HepG2 (cell line): Measurements from ENCODE around the gene TPGS1. TPM values are rescaled to one million over a fixed set of nuclear protein-coding genes. Genes with fewer than 3 reads are reported as not detected.

Source experiments
- AGO2 ChIP-seq: fragments of 200-400 bp; formaldehyde crosslinking; optimal IDR thresholded peaks from 2 replicates; pipeline ENCODE3; 2017; ENCODE audit warnings: mild to moderate bottlenecking, low read depth, low read length, moderate library complexity
- GATA4 ChIP-seq: sonication (generic); IDR thresholded peaks from 2 replicates; pipeline ENCODE4 v1.6.1; 2016; ENCODE audit warnings: antibody characterized with exemption, low read depth, borderline replicate concordance
- KDM2A ChIP-seq: sonication (generic); formaldehyde crosslinking; IDR thresholded peaks from 2 replicates; pipeline ENCODE4 v1.4.0; 2020; ENCODE audit warnings: low read depth, missing genetic modification reagents, borderline replicate concordance
- MEF2D ChIP-seq: sonication (generic); formaldehyde crosslinking; IDR thresholded peaks from 2 replicates; pipeline ENCODE4 v1.5.1; 2020; ENCODE audit warnings: mild to moderate bottlenecking, missing genetic modification reagents
- MYNN ChIP-seq: sonication (generic); formaldehyde crosslinking; IDR thresholded peaks from 2 replicates; pipeline ENCODE4 v1.4.0; 2020; ENCODE audit warnings: mild to moderate bottlenecking, low read depth, missing genetic modification reagents
- NONO ChIP-seq, 2 experiments: fragments of 450-650 bp in 1 of 2; sonication (generic) in 1 of 2; formaldehyde crosslinking in 1 of 2; IDR thresholded peaks in 1 of 2; conservative IDR thresholded peaks in 1 of 2; 2 replicates each; pipeline versions ENCODE4 v1.6.1 to v1.8.0; 2017 to 2022; ENCODE audit warnings: mild to moderate bottlenecking in 1 of 2, missing genetic modification reagents in 1 of 2, moderate library complexity in 1 of 2
- SPEN ChIP-seq: sonication (generic); formaldehyde crosslinking; IDR thresholded peaks from 2 replicates; pipeline ENCODE4 v1.5.1; 2020; ENCODE audit warnings: low read depth, mild to moderate bottlenecking, missing genetic modification reagents
- TARDBP ChIP-seq: sonication (generic); formaldehyde crosslinking; IDR thresholded peaks from 2 replicates; pipeline ENCODE4 v1.8.0; 2022; ENCODE audit warnings: mild to moderate bottlenecking, missing genetic modification reagents
- ZBTB38 ChIP-seq: sonication (generic); formaldehyde crosslinking; IDR thresholded peaks from 2 replicates; pipeline ENCODE4 v1.5.1; 2020; ENCODE audit warnings: mild to moderate bottlenecking, missing genetic modification reagents
- ZNF205 ChIP-seq: IDR thresholded peaks from 2 replicates; pipeline ENCODE4 v1.6.1; 2018; ENCODE audit warnings: missing biosample characterization, missing genetic modification reagents
- ZNF230 ChIP-seq: sonication (generic); formaldehyde crosslinking; IDR thresholded peaks from 2 replicates; pipeline ENCODE4 v1.4.0; 2020; ENCODE audit warnings: mild to moderate bottlenecking, missing genetic modification reagents
- ZSCAN9 ChIP-seq: IDR thresholded peaks from 2 replicates; pipeline ENCODE4 v1.6.1; 2016; ENCODE audit warnings: borderline replicate concordance
- polyA plus RNA-seq, 8 experiments: library from polyadenylated mRNA; depleted of rRNA in 3 of 8; stranded (reverse) in 7 of 8; unstranded in 1 of 8; fragments of >200 nt; fragmentation: Illumina TruSeq in 4 of 8; extraction: Trizol in 4 of 8; gene quantifications; 2 replicates each; pipeline versions ENCODE4 v1.2.1 to v1.2.3, GENCODE V29; 2011 to 2016; ENCODE audit warnings: low read depth in 4 of 8, missing spikeins in 1 of 8, mixed read lengths in 1 of 8; ENCODE audit not compliant: insufficient read depth in 1 of 8
- total RNA-seq, 5 experiments: library from RNA; depleted of rRNA; stranded (reverse); fragments of >200 nt; fragmentation: Illumina TruSeq; extraction: Trizol; gene quantifications; 2 replicates each; pipeline ENCODE4 v1.2.3, GENCODE V29; 2016; ENCODE audit warnings: low read depth in 1 of 5
- TF ChIP-seq, protein P1 (sequence below): sonication (generic); formaldehyde crosslinking; IDR thresholded peaks from 2 replicates; pipeline ENCODE4 v1.4.0; 2020; ENCODE audit warnings: mild to moderate bottlenecking, missing genetic modification reagents, borderline replicate concordance
- TF ChIP-seq, protein P2 (sequence below): sonication (generic); formaldehyde crosslinking; conservative IDR thresholded peaks from 2 replicates; pipeline ENCODE4 v1.4.0; 2020; ENCODE audit warnings: mild to moderate bottlenecking, missing genetic modification reagents, moderate library complexity
- TF ChIP-seq, protein P3 (sequence below): sonication (generic); formaldehyde crosslinking; IDR thresholded peaks from 2 replicates; pipeline ENCODE4 v1.8.1; 2023; ENCODE audit warnings: mild to moderate bottlenecking, inconsistent platforms, moderate library complexity, missing genetic modification reagents, borderline replicate concordance
- TF ChIP-seq, protein P4 (sequence below): sonication (generic); formaldehyde crosslinking; IDR thresholded peaks from 2 replicates; pipeline ENCODE4 v1.4.0; 2020; ENCODE audit warnings: missing genetic modification reagents

Gene TPGS1
- total and polyA plus RNA-seq, 2 of the 13 experiments (the other 11 are each of a cell fraction or from before 2014, with no cell fraction given): 1.1 to 6.2 TPM

DNA sequence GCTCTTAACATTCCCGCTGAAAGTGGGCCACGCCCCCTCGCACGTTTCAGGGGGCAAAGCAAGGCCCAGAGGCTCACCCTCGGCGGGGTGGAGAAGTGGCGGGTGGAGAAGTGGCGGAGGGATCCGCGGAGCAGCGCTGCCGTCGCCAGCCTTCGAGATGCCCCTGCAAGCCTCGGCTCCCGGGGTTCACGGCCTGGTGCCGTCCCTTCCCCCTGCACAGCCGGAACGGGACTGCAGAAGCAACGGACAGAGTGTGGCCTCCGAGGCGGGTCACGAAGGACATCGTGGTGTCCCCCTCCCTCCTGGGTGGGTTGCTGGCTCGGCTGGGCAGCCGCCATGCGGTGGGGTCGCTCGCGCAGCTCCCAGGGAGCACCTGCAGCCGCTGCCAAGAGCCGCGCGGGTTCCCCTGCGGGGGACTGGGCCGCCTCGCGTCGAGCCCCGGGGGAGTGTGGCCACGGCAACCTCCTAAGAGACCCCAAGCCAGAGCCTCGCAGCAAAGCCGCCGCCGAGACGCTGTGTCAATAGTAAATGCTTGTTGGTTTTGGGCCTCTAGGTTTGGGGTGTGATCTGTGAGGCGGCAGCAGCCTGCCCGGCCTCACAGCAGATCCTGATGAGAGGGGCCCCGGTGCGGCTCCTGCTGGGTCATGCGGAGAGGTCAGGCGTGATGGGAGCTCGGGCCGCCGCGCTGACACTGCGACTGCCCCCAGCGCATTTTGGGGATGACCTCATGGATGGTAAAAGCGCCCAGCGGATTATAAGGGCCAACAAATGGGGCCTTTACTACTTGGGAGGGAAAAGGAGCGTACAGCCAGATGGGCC, 5.5 kb downstream of the TPGS1 start (continued):
- TF ChIP-seq, protein P1, sequence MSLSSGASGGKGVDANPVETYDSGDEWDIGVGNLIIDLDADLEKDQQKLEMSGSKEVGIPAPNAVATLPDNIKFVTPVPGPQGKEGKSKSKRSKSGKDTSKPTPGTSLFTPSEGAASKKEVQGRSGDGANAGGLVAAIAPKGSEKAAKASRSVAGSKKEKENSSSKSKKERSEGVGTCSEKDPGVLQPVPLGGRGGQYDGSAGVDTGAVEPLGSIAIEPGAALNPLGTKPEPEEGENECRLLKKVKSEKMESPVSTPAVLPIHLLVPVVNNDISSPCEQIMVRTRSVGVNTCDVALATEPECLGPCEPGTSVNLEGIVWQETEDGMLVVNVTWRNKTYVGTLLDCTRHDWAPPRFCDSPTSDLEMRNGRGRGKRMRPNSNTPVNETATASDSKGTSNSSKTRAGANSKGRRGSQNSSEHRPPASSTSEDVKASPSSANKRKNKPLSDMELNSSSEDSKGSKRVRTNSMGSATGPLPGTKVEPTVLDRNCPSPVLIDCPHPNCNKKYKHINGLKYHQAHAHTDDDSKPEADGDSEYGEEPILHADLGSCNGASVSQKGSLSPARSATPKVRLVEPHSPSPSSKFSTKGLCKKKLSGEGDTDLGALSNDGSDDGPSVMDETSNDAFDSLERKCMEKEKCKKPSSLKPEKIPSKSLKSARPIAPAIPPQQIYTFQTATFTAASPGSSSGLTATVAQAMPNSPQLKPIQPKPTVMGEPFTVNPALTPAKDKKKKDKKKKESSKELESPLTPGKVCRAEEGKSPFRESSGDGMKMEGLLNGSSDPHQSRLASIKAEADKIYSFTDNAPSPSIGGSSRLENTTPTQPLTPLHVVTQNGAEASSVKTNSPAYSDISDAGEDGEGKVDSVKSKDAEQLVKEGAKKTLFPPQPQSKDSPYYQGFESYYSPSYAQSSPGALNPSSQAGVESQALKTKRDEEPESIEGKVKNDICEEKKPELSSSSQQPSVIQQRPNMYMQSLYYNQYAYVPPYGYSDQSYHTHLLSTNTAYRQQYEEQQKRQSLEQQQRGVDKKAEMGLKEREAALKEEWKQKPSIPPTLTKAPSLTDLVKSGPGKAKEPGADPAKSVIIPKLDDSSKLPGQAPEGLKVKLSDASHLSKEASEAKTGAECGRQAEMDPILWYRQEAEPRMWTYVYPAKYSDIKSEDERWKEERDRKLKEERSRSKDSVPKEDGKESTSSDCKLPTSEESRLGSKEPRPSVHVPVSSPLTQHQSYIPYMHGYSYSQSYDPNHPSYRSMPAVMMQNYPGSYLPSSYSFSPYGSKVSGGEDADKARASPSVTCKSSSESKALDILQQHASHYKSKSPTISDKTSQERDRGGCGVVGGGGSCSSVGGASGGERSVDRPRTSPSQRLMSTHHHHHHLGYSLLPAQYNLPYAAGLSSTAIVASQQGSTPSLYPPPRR (CRISPR knock-in tag): peak; percentile 37; the same call in 1 of the 2 replicates
- TF ChIP-seq AGO2 (peak; percentile 97), MEF2D (CRISPR knock-in tag) (no peak), GATA4 (no peak), TARDBP (0 out of 2 replicates have a peak, but pooled peaks have one; percentile 23), MYNN (CRISPR knock-in tag) (no peak), ZSCAN9 (CRISPR knock-in tag) (no peak), SPEN (CRISPR knock-in tag) (0 out of 2 replicates have a peak, but pooled peaks have one; percentile 30), ZNF205 (CRISPR knock-in tag) (0 out of 2 replicates have a peak, but pooled peaks have one; percentile 2), ZBTB38 (CRISPR knock-in tag) (peak; percentile 53; the same call in 1 of the 2 replicates), KDM2A (CRISPR knock-in tag) (peak; percentile 50; the same call in 1 of the 2 replicates), NONO (IDR thresholded peaks at IDR 0.05) (no peak), NONO (CRISPR knock-in tag; conservative IDR thresholded peaks at IDR 0.05) (0 out of 2 replicates have a peak, but pooled peaks have one; percentile 11), ZNF230 (CRISPR knock-in tag) (no peak)
- TF ChIP-seq, protein P2, sequence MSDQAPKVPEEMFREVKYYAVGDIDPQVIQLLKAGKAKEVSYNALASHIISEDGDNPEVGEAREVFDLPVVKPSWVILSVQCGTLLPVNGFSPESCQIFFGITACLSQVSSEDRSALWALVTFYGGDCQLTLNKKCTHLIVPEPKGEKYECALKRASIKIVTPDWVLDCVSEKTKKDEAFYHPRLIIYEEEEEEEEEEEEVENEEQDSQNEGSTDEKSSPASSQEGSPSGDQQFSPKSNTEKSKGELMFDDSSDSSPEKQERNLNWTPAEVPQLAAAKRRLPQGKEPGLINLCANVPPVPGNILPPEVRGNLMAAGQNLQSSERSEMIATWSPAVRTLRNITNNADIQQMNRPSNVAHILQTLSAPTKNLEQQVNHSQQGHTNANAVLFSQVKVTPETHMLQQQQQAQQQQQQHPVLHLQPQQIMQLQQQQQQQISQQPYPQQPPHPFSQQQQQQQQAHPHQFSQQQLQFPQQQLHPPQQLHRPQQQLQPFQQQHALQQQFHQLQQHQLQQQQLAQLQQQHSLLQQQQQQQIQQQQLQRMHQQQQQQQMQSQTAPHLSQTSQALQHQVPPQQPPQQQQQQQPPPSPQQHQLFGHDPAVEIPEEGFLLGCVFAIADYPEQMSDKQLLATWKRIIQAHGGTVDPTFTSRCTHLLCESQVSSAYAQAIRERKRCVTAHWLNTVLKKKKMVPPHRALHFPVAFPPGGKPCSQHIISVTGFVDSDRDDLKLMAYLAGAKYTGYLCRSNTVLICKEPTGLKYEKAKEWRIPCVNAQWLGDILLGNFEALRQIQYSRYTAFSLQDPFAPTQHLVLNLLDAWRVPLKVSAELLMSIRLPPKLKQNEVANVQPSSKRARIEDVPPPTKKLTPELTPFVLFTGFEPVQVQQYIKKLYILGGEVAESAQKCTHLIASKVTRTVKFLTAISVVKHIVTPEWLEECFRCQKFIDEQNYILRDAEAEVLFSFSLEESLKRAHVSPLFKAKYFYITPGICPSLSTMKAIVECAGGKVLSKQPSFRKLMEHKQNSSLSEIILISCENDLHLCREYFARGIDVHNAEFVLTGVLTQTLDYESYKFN (CRISPR knock-in tag): 0 out of 2 replicates have a peak, but pooled peaks have one; percentile 29
- TF ChIP-seq, protein P3, sequence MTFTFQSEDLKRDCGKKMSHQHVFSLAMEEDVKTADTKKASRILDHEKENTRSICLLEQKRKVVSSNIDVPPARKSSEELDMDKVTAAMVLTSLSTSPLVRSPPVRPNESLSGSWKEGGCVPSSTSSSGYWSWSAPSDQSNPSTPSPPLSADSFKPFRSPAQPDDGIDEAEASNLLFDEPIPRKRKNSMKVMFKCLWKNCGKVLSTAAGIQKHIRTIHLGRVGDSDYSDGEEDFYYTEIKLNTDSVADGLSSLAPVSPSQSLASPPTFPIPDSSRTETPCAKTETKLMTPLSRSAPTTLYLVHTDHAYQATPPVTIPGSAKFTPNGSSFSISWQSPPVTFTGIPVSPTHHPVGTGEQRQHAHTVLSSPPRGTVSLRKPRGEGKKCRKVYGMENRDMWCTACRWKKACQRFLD (CRISPR knock-in tag): no peak
- TF ChIP-seq, protein P4, sequence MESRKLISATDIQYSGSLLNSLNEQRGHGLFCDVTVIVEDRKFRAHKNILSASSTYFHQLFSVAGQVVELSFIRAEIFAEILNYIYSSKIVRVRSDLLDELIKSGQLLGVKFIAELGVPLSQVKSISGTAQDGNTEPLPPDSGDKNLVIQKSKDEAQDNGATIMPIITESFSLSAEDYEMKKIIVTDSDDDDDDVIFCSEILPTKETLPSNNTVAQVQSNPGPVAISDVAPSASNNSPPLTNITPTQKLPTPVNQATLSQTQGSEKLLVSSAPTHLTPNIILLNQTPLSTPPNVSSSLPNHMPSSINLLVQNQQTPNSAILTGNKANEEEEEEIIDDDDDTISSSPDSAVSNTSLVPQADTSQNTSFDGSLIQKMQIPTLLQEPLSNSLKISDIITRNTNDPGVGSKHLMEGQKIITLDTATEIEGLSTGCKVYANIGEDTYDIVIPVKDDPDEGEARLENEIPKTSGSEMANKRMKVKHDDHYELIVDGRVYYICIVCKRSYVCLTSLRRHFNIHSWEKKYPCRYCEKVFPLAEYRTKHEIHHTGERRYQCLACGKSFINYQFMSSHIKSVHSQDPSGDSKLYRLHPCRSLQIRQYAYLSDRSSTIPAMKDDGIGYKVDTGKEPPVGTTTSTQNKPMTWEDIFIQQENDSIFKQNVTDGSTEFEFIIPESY (CRISPR knock-in tag): peak; percentile 87
